Measurements from ENCODE around the gene ATP5F1D.

Gene ATP5F1D

DNA sequence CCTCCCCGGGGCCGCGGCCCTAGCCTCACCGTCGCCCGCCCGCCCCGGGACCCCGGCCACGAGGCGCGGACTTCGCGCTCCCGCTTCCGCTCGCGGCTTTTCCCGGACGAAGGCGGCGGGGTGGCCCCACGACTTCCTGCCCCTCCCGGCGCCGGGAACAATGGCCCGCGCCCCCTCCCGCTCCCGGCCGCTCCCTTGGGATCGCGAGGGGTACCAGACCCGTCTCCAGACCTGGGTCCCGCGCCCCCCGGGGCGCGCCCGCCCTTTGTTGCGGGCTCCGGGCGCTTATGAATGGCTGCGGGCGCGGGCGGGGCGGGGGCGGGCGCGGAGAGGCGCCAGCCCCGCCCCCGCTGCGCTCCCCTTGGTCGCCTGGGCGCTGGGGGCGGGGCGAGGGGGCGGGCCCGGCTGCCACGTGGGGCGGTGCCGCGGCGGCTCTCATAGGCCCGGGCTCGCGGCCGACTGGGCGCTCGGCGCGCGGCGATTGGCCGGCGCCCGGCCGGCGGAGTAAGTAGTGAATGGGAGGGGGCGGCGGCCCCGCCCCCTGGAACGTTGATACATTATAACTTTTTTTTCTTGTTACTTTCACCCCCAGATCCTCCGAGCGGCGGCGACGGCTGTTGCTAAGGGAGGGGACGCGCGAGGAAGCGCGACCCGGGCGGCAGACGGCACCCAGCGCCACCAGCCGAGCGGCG, 7.9 kb downstream of the ATP5F1D start:
- H3K27me3 ChIP-seq (ENCODE audit: control insufficient read depth, insufficient read depth, low read length), result no peaks in the 10 kb centered on the region
- peak overlapping the region; percentile 100 for H3K27ac ChIP-seq (ENCODE audit: low read depth, low read length)
- H3K4me3 ChIP-seq (ENCODE audit: low read length), result peak overlapping the region; percentile 82
- peak overlapping the region; percentile 73 for H3K9ac ChIP-seq (ENCODE audit: low read length)
- H3K4me1 ChIP-seq (ENCODE audit: control insufficient read depth, insufficient read depth, low read length), result peaks cover 31% of the 10 kb centered on the region
- H3K36me3 ChIP-seq (ENCODE audit: control insufficient read depth, insufficient read depth, low read length), result peaks cover 8% of the 10 kb centered on the region

DNA sequence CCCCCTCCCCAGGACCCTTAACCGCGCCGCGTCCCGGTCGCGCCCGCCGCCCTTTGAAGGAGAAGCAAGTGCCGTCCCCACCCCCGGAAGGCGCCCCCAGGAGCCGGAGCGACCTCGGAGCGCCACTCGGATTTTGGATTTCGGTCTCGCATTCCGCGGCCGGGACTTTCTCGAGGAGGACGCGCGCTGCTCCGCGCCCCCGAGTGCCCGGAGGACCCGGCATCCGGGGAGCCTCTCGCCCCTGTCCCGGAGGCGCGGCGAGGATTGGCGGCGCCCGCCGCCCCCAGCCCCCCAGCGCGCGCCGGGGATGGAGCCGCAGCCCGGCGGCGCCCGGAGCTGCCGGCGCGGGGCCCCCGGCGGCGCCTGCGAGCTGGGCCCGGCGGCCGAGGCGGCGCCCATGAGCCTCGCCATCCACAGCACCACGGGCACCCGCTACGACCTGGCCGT, 8.5 kb downstream of the ATP5F1D start:
- peak overlapping the region; percentile 100 for H3K27ac ChIP-seq (ENCODE audit: low read depth, low read length)
- peak overlapping the region; percentile 73 for H3K9ac ChIP-seq (ENCODE audit: low read length)
- H3K4me3 ChIP-seq (ENCODE audit: low read length), result peak overlapping the region; percentile 77
- H3K36me3 ChIP-seq (ENCODE audit: control insufficient read depth, insufficient read depth, low read length), result peaks cover 14% of the 10 kb centered on the region
- H3K27me3 ChIP-seq (ENCODE audit: control insufficient read depth, insufficient read depth, low read length), result no peaks in the 10 kb centered on the region
- peaks cover 31% of the 10 kb centered on the region for H3K4me1 ChIP-seq (ENCODE audit: control insufficient read depth, insufficient read depth, low read length)

DNA sequence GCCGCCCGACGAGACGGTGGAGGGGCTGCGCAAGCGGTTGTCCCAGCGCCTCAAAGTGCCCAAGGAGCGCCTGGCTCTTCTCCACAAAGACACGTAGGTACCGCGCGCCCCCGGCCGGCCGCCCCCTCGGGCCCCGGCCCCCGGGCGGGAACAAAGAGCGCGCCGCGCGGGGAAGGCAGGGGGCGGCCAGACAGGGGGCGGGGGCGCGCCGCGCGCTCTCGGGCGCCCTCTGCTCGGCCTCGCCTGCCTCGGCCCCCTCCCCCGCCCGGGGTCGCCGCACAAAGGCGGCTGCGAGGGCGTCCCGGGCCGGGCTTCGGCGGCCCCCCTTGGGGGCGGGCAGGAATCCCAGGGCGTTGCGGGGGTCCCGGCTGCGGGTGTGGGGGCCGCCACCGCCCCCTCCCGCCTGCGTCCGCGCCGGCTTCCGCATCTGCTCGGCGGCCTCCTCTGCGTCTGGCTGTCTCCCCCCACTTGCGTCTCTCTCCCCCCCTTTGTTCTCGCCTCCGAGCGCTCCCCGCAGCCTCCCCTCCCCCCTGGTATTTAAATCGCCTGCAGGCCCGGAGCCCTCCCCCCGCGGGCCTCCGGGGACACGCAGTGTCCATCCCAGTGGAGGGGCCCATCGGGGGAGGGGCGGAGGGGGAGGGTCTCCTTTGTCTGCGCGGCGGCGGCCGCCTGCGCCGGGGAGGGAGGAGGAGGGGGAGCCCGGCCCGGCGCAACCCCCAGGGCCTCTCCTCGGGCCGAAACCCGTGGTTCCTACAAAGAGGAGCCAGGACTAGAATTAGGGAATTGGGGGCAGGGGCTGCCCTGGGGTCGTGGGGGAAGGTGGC, 9.1 kb downstream of the ATP5F1D start:
- Histone ChIP-seq H3K4me1 (ENCODE audit: control insufficient read depth, insufficient read depth, low read length) (peaks cover 31% of the 10 kb centered on the region), H3K9ac (ENCODE audit: low read length) (peak overlapping the region; percentile 86), H3K36me3 (ENCODE audit: control insufficient read depth, insufficient read depth, low read length) (peaks cover 19% of the 10 kb centered on the region)

DNA sequence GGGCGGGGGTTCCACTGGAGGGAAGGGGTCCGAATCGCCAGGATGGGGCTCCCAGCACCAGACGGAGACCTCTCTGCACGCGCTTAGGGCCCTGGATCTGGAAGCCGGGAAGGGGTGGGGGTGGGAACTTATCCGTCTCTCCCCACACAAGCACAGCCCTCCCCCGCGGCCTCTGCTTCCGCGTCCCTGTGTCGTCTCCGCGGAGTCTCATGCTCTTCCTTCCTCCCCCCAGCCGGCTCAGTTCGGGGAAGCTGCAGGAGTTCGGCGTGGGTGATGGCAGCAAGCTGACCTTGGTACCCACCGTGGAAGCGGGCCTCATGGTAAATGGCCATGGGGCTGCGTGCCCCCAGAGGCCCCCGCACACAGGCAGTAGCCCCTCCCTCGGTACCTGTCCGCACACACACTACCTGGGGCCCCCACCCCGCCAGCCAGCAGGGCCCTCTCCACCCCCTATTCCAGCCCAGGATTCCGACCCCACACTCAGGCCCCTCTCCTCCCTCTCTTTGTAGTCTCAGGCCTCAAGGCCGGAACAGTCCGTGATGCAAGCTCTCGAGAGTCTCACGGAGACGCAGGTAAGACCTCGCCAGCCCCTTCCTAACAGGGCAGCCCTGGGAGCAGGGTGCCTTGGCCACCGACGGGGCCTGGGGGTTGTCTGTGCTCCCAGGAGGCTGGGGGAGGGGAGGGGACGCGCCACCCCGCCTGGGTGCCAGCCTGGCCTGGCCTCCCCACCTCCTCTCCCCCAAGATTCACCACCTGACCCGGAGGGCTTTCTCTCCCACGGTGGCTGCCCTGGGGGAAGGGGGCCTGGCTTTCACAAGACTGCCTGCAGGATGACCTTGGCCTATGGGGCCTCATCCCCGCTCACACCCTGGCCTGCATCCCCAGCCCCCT, 10.0 kb downstream of the ATP5F1D start:
- no peaks in the 10 kb centered on the region for H3K27me3 ChIP-seq (ENCODE audit: control insufficient read depth, insufficient read depth, low read length)
- H3K4me1 ChIP-seq (ENCODE audit: control insufficient read depth, insufficient read depth, low read length), result peaks cover 31% of the 10 kb centered on the region
- peak overlapping the region; percentile 77 for H3K4me3 ChIP-seq (ENCODE audit: low read length)
- peak overlapping the region; percentile 100 for H3K27ac ChIP-seq (ENCODE audit: low read depth, low read length)
- peaks cover 25% of the 10 kb centered on the region for H3K36me3 ChIP-seq (ENCODE audit: control insufficient read depth, insufficient read depth, low read length)
- peak overlapping the region; percentile 86 for H3K9ac ChIP-seq (ENCODE audit: low read length)

More for the DNA sequence above, 9.1 kb downstream of the ATP5F1D start:
- Histone ChIP-seq H3K27ac (ENCODE audit: low read depth, low read length) (peak overlapping the region; percentile 100), H3K27me3 (ENCODE audit: control insufficient read depth, insufficient read depth, low read length) (no peaks in the 10 kb centered on the region), H3K4me3 (ENCODE audit: low read length) (peak overlapping the region; percentile 77)

DNA sequence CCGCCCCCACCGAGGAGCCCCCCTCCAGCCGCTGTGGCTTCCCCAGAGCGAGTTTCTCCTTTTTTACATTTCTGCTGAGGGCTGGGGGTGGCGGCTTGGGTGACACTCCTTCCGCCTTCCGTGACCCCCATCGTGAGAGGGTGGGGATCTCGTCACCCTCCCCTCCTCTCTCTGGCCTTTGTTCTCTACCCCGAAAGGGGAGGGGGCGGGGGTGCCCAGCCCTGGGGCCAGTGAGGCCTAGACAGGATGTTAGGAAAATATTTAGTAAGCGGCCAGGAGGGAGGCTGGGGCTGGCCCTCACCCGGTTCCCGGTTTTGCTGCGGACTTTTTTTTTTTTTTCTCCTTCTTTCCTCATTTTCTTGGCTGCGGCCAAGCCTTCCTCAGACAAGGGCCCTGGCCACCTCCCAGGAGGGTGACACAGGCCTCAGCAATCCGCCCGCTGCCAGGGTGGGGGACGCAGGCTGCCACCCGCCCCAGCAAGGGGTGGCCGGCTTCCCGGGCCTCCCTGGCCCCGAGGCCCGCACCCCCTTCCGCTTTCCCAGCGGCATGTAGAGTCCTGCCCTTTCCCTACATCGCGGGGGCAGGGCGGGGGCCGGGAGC, 10.8 kb downstream of the ATP5F1D start:
- H3K27me3 ChIP-seq (ENCODE audit: control insufficient read depth, insufficient read depth, low read length), result no peaks in the 10 kb centered on the region
- peaks cover 31% of the 10 kb centered on the region for H3K4me1 ChIP-seq (ENCODE audit: control insufficient read depth, insufficient read depth, low read length)
- peak overlapping the region; percentile 77 for H3K4me3 ChIP-seq (ENCODE audit: low read length)
- peaks cover 28% of the 10 kb centered on the region for H3K36me3 ChIP-seq (ENCODE audit: control insufficient read depth, insufficient read depth, low read length)
- H3K9ac ChIP-seq (ENCODE audit: low read length), result peak overlapping the region; percentile 86
- peak overlapping the region; percentile 100 for H3K27ac ChIP-seq (ENCODE audit: low read depth, low read length)

DNA sequence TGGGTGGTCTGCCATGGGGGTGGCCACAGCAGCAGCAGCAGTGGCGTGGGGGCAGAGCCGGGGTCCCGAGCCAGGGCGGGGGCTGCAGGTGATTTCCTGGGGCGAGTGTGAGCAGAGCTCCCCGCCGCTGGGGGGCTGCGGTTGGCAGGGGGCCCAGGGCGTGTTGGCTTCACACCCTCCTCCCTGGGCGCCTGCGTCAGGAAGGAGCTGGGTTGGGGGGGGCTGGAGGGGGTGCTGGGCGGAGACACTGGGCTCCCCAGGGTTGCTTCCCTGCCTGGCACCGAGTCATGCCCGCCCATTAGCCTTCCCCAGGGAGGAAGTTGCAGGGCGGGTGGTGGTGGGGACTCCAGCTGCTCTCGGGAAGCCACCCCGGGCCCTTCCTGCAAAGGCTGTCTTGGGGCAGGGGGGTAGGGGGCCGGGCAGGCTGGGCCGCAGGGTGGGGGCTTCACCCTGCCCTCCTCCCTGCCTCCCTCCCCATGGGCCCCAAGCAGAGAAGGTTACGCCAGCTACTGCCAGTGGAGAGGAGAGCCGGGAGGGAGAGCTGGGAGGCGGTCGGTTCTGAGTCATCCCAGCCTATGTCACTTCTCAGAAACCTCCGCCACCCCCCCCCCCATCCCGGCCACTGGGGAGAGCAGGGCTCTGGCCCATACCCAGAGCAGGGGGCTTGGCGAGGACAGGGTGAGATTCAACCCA, 11.4 kb downstream of the ATP5F1D start:
- Histone ChIP-seq H3K4me1 (ENCODE audit: control insufficient read depth, insufficient read depth, low read length) (peaks cover 29% of the 10 kb centered on the region), H3K36me3 (ENCODE audit: control insufficient read depth, insufficient read depth, low read length) (peaks cover 28% of the 10 kb centered on the region), H3K9ac (ENCODE audit: low read length) (peak overlapping the region; percentile 45), H3K27me3 (ENCODE audit: control insufficient read depth, insufficient read depth, low read length) (no peaks in the 10 kb centered on the region), H3K4me3 (ENCODE audit: low read length) (peak overlapping the region; percentile 77), H3K27ac (ENCODE audit: low read depth, low read length) (peak overlapping the region; percentile 100)

DNA sequence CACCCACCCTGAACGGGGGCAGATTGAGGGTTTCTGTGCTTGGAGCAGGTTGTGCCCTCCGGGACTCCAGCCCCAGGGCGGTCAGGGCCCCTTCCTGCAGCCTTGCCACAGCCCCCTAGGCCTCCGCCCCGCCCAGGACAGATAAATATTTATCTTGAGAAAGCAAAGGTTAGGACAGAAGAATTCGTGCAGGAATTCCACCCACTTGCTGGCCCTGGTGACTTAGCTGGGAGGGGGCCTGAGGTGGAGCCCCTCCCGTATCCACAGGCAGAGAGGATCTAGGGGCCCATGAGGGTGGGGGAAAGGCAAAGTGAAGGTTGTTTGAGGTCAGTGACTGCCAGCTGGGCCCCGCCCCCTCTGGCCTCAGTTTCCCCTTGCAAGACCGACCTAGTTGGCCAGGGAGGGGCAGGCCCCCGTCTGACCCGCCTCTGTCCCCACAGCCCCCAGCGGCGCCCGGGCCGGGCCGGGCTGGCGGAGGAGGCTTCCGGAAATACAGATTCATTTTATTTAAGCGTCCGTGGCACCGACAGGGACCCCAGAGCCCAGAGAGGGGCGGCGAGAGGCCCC, 12.0 kb downstream of the ATP5F1D start:
- H3K4me1 ChIP-seq (ENCODE audit: control insufficient read depth, insufficient read depth, low read length), result peaks cover 27% of the 10 kb centered on the region
- peaks cover 28% of the 10 kb centered on the region for H3K36me3 ChIP-seq (ENCODE audit: control insufficient read depth, insufficient read depth, low read length)
- H3K27me3 ChIP-seq (ENCODE audit: control insufficient read depth, insufficient read depth, low read length), result no peaks in the 10 kb centered on the region
- H3K9ac ChIP-seq (ENCODE audit: low read length), result peak overlapping the region; percentile 45
- H3K4me3 ChIP-seq (ENCODE audit: low read length), result peak overlapping the region; percentile 54
- H3K27ac ChIP-seq (ENCODE audit: low read depth, low read length), result peak overlapping the region; percentile 100

DNA sequence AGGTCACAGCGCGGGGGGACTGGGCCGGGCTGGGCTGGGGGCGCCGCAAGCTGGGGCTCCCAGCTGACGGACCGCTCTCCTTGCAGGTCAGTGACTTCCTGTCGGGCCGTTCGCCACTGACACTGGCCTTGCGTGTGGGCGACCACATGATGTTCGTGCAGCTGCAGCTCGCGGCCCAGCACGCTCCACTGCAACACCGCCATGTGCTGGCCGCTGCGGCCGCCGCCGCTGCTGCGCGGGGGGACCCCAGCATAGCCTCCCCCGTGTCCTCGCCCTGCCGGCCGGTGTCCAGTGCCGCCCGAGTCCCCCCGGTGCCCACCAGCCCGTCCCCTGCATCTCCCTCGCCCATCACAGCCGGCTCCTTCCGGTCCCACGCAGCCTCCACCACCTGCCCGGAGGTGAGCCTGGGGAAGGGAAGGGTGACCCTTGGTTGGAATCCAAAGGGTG, 12.6 kb downstream of the ATP5F1D start:
- H3K4me3 ChIP-seq (ENCODE audit: low read length), result peak overlapping the region; percentile 54

DNA sequence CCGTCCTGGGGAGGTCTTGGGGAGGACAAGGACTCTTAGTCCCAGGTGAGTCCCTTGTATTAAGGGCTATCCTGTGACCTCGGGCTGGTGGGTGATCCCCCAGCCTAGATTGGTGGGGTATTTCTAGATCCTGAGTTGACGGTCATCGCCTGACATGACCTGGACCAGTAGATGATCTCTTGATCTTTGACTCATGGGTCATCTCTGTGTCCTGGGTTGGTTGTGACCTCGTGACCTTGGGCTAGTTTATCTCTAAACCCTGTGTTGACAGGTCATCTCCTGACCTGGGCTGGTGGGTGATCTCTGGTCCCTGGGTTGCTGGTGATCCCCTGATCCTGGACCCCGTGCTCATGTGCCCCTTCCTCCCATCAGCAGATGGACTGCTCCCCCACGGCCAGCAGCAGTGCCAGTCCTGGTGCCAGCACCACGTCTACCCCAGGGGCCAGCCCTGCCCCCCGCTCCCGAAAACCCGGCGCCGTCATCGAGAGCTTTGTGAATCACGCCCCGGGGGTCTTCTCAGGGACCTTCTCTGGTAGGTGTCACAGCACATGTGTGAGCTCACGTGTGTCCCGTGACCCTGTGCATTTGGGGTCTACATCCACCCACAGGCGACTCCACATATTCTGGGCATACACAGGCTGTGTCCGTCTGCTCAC, 13.1 kb downstream of the ATP5F1D start:
- H3K27ac ChIP-seq (ENCODE audit: low read depth, low read length), result peak overlapping the region; percentile 100
- H3K9ac ChIP-seq (ENCODE audit: low read length), result peak overlapping the region; percentile 10
- no peak overlapping the region for H3K4me3 ChIP-seq (ENCODE audit: low read length)
- H3K4me1 ChIP-seq (ENCODE audit: control insufficient read depth, insufficient read depth, low read length), result peaks cover 27% of the 10 kb centered on the region
- no peaks in the 10 kb centered on the region for H3K27me3 ChIP-seq (ENCODE audit: control insufficient read depth, insufficient read depth, low read length)
- H3K36me3 ChIP-seq (ENCODE audit: control insufficient read depth, insufficient read depth, low read length), result peaks cover 28% of the 10 kb centered on the region

More for the DNA sequence above, 12.6 kb downstream of the ATP5F1D start:
- Histone ChIP-seq H3K36me3 (ENCODE audit: control insufficient read depth, insufficient read depth, low read length) (peaks cover 28% of the 10 kb centered on the region), H3K27me3 (ENCODE audit: control insufficient read depth, insufficient read depth, low read length) (no peaks in the 10 kb centered on the region), H3K9ac (ENCODE audit: low read length) (no peak overlapping the region), H3K27ac (ENCODE audit: low read depth, low read length) (peak overlapping the region; percentile 100), H3K4me1 (ENCODE audit: control insufficient read depth, insufficient read depth, low read length) (peaks cover 27% of the 10 kb centered on the region)

DNA sequence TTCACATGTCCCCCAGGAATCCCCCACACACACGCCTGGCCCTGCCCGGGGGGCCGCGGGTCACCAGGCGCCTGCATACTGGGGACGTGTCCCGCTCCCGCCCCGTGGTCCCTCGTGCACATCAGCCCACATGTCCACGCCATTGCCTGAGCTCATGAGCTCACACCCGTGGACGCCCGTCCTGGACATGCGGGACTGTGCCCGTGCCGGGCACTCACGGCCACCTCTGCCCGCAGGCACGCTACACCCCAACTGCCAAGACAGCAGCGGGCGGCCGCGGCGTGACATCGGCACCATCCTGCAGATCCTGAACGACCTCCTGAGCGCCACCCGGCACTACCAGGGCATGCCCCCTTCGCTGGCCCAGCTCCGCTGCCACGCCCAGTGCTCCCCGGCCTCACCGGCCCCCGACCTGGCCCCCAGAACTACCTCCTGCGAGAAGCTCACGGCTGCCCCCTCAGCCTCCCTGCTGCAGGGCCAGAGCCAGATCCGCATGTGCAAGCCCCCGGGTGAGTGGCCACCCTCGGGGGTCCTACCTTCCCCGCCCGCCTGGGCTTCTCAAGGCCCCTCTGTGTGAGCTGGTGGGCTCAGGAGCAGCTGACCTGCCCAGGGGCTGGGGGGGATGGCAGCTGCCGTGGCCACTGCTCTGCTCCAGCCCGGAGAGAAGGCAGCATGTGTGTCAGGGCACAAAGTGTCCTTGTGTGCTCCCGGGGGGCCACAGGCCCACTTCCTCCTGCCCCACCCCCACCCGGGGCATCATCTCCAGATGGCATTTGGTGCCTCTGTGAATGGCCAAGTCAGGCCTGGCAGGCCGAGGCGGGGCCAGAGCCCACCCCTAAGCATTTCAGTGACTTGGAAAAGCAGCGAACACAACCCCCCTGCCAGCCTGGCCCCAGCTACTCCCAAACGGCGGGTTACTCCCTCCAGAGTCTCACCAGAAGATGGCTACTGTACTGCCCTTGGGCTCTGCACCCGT, 13.9 kb downstream of the ATP5F1D start:
- Histone ChIP-seq H3K9ac (ENCODE audit: low read length) (peak overlapping the region; percentile 10), H3K4me3 (ENCODE audit: low read length) (no peak overlapping the region), H3K4me1 (ENCODE audit: control insufficient read depth, insufficient read depth, low read length) (peaks cover 29% of the 10 kb centered on the region), H3K36me3 (ENCODE audit: control insufficient read depth, insufficient read depth, low read length) (peaks cover 28% of the 10 kb centered on the region), H3K27me3 (ENCODE audit: control insufficient read depth, insufficient read depth, low read length) (no peaks in the 10 kb centered on the region), H3K27ac (ENCODE audit: low read depth, low read length) (peak overlapping the region; percentile 100)

Measured in rectal smooth muscle tissue (tissue), 1 donor.